OCI-LY7 (cell line): Measurements from ENCODE around the gene FBLN1. TPM values are rescaled to one million over a fixed set of nuclear protein-coding genes. Genes with fewer than 3 reads are reported as not detected.

Experiments
- BruUV-seq: library from RNA; stranded (reverse); fragments of 400-500 nt; replicated peaks from 2 replicates; lab custom pipeline; 2021; lab: Mats Ljungman, UMichigan
- CTCF ChIA-PET: fragments of 300-600 bp; sonication (Branson Sonifier 250); formaldehyde crosslinking; loops from one replicate; lab custom pipeline; 2022; ENCODE audit warnings: antibody characterized with exemption; ENCODE audit not compliant: unreplicated experiment; lab: Charles Lee
- POLR2A ChIA-PET: fragments of 300-600 bp; sonication (Branson Sonifier 250); formaldehyde crosslinking; loops from one replicate; lab custom pipeline; 2022; ENCODE audit warnings: antibody characterized with exemption; lab: Charles Lee
- DNase-seq: peaks from one replicate; pipeline ENCODE4 v3.0.0-alpha.2; 2015; ENCODE audit warnings: low spot score
- H2AFZ ChIP-seq: fragments of 200-600 bp; sonication (generic), shearing (Covaris generic); 2 replicates; pipeline ENCODE4 v1.6.1; 2014; ENCODE audit warnings: mild to moderate bottlenecking, antibody characterized with exemption, low read length, moderate library complexity
- H3K27ac ChIP-seq: fragments of 200-600 bp; sonication (generic); 2 replicates; pipeline ENCODE4 v1.5.1; 2014; ENCODE audit warnings: mixed run types, low read depth, mild to moderate bottlenecking, moderate library complexity, low read length, inconsistent platforms; ENCODE audit not compliant: poor library complexity, severe bottlenecking
- H3K36me3 ChIP-seq: fragments of 200-600 bp; sonication (generic); 2 replicates; pipeline ENCODE4 v1.6.1; 2014; ENCODE audit warnings: mild to moderate bottlenecking, antibody characterized with exemption, low read length, moderate library complexity, mixed read lengths; ENCODE audit not compliant: insufficient read depth
- H3K4me1 ChIP-seq: fragments of 200-600 bp; sonication (generic); 2 replicates; pipeline ENCODE4 v1.5.1; 2014; ENCODE audit warnings: mild to moderate bottlenecking, low read length; ENCODE audit not compliant: insufficient read depth, poor library complexity, severe bottlenecking
- H3K4me2 ChIP-seq: fragments of 200-600 bp; sonication (generic); 2 replicates; pipeline ENCODE4 v1.6.1; 2014; ENCODE audit warnings: mild to moderate bottlenecking, low read length
- H3K4me3 ChIP-seq: fragments of 200-600 bp; sonication (generic); 2 replicates; pipeline ENCODE4 v1.5.1; 2014; ENCODE audit warnings: mild to moderate bottlenecking, low read depth, low read length; ENCODE audit not compliant: poor library complexity, severe bottlenecking
- H3K79me2 ChIP-seq: fragments of 200-600 bp; sonication (generic); 2 replicates; pipeline ENCODE4 v1.6.1; 2016; ENCODE audit warnings: low read depth, mild to moderate bottlenecking, low read length, moderate library complexity, mixed read lengths; ENCODE audit not compliant: insufficient read depth
- H3K9me2 ChIP-seq: fragments of 200-600 bp; sonication (generic); 2 replicates; pipeline ENCODE4 v1.6.1; 2016; ENCODE audit warnings: mild to moderate bottlenecking, low read length, mixed read lengths; ENCODE audit not compliant: insufficient read depth
- H3K9me3 ChIP-seq: fragments of 200-600 bp; sonication (generic); 2 replicates; pipeline ENCODE4 v1.6.1; 2014; ENCODE audit warnings: mild to moderate bottlenecking, mixed run types, low read length, mixed read lengths
- H4K20me1 ChIP-seq: fragments of 200-600 bp; sonication (generic); 2 replicates; pipeline ENCODE4 v1.6.1; 2014; ENCODE audit warnings: mild to moderate bottlenecking, antibody characterized with exemption, low read length, moderate library complexity, mixed read lengths; ENCODE audit not compliant: insufficient read depth
- CTCF ChIP-seq: fragments of 200-600 bp; sonication (generic); conservative IDR thresholded peaks from 2 replicates; pipeline ENCODE4 v1.5.1; 2014; ENCODE audit warnings: mild to moderate bottlenecking, antibody characterized with exemption, low read length, moderate library complexity, mixed read lengths
- EZH2phosphoT487 ChIP-seq: fragments of 200-600 bp; sonication (generic); IDR thresholded peaks from 2 replicates; pipeline ENCODE4 v1.6.1; 2018; ENCODE audit warnings: low read depth, borderline replicate concordance, mild to moderate bottlenecking, mixed run types, antibody characterized with exemption, low read length, moderate library complexity, mixed read lengths
- intact Hi-C: fragments of 100-400 bp; cut with micrococcal nuclease; formaldehyde crosslinking; loops from one replicate; pipeline ENCODE4 v1.10.0; 2022; ENCODE audit not compliant: unreplicated experiment
- total RNA-seq, 2 experiments: library from RNA; depleted of rRNA in 1 of 2; stranded (reverse); fragments of >200 nt in 1 of 2; shearing (Covaris generic) in 1 of 2; gene quantifications; 2 replicates each; pipeline ENCODE4 v1.2.3, GENCODE V29; 2014 to 2022

The FBLN1 gene
- total RNA-seq, 2 experiments from 2014 or later = not detected

- ChIA-PET CTCF (no interaction called here), POLR2A (interaction anchor here (0.6 kb wide), 1 partner anchor 82 kb away, joined by 3 read pairs; no protein-coding TSS in a partner anchor)
- H3K36me3 ChIP-seq = no peaks in the 10 kb centered on the region
- H4K20me1 ChIP-seq = no peaks in the 10 kb centered on the region
- no peak overlapping the region for H3K4me3 ChIP-seq
- no peak for DNase-seq
- no peak overlapping the region for H2AFZ ChIP-seq
- no peaks in the 10 kb centered on the region for H3K9me3 ChIP-seq
- H3K4me2 ChIP-seq = no peak overlapping the region
- H3K27ac ChIP-seq = no peak overlapping the region
- intact Hi-C loops = no loop called here
- no peak for TF ChIP-seq EZH2phosphoT487
- TF ChIP-seq CTCF = no peak
- no peaks in the 10 kb centered on the region for H3K4me1 ChIP-seq
- H3K79me2 ChIP-seq = no peaks in the 10 kb centered on the region
- no TSS peak for BruUV-seq
- H3K9me2 ChIP-seq = no peaks in the 10 kb centered on the region
These were observed 45.9 kb upstream of the FBLN1 start for GRCh38 chr22:45456811-45457210.

GRCh38 chr22:45458532-45458931, 44.2 kb upstream of the FBLN1 start:
- no peaks in the 10 kb centered on the region for H3K9me3 ChIP-seq
- ChIA-PET CTCF (no interaction called here), POLR2A (no interaction called here)
- H2AFZ ChIP-seq = no peak overlapping the region
- H3K27ac ChIP-seq = no peak overlapping the region
- H4K20me1 ChIP-seq = no peaks in the 10 kb centered on the region
- H3K4me1 ChIP-seq = no peaks in the 10 kb centered on the region
- TF ChIP-seq CTCF = no peak
- TF ChIP-seq EZH2phosphoT487 = no peak
- no peaks in the 10 kb centered on the region for H3K36me3 ChIP-seq
- no peak for DNase-seq
- no peaks in the 10 kb centered on the region for H3K79me2 ChIP-seq
- intact Hi-C loops = no loop called here
- H3K4me3 ChIP-seq = no peak overlapping the region
- no TSS peak for BruUV-seq
- no peak overlapping the region for H3K4me2 ChIP-seq
- no peaks in the 10 kb centered on the region for H3K9me2 ChIP-seq

- Histone ChIP-seq H3K79me2 (no peaks in the 10 kb centered on the region), H3K9me3 (no peaks in the 10 kb centered on the region), H2AFZ (no peak overlapping the region), H3K4me1 (no peaks in the 10 kb centered on the region), H4K20me1 (no peaks in the 10 kb centered on the region), H3K4me3 (no peak overlapping the region), H3K36me3 (no peaks in the 10 kb centered on the region), H3K27ac (no peak overlapping the region), H3K4me2 (no peak overlapping the region), H3K9me2 (no peaks in the 10 kb centered on the region)
- POLR2A ChIA-PET = no interaction called here
- CTCF ChIA-PET = no interaction called here
- BruUV-seq = no TSS peak
- DNase-seq = no peak
- intact Hi-C loops = no loop called here
- TF ChIP-seq CTCF = no peak
- no peak for TF ChIP-seq EZH2phosphoT487
These were observed 43.4 kb upstream of the FBLN1 start for GRCh38 chr22:45459235-45459634.
